Stimulated activated CD8-positive, alpha-beta memory T cell treated with anti-CD3 and anti-CD28 coated beads, Interleukin-15, amount 100 ng/mL, for 48 hours (primary cell): ENCODE results near the gene KRT81.
"Not testable (repeated sequence)": the region's sequence is repeated elsewhere in the genome, so short reads cannot be mapped to it uniquely, and the experiment has no call there.

ENCODE experiments used
- DNase-seq, 2 donors: peaks; one replicate each; pipeline ENCODE4 v3.0.0-alpha.2; 2020; ENCODE audit warnings: low read depth in 2 of 2

KRT81 gene

DNA sequence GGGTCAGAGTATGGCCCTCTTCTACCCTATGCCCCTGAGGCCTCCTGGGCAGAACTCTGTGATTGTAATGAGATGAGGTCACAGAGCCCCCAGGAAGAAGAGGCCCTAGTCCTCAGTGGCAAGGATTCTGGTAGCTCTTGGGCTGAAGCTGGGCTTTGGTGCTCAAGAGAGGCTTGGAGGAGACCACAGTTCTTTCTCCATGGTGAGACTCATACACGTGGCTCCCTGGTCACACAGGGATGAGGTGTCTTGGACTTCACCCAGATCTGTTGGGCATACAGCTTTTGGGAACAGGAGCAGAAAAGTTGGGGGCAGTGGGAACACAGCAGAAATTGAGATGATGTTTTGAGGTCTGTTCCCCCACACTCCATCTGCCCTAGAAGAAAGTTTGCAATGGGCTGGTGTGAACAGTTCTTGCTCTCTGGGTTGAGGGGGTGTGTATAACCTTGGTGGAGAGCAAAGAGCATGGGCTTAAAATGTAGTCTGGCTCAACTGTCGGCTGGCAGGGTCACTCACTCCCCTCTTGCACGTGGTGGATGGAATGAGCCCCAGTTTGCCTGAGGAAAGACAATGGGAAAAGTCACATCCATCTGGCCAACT is 16.7 kb downstream of the KRT81 start, which contains the start of gene KRT86:
TSS of gene KRT86 (plus strand) at position 125 of the 600 bp plus-strand sequence. CDS start 27,272 bp downstream, outside the sequence.
- DNase-seq: no peak

DNA sequence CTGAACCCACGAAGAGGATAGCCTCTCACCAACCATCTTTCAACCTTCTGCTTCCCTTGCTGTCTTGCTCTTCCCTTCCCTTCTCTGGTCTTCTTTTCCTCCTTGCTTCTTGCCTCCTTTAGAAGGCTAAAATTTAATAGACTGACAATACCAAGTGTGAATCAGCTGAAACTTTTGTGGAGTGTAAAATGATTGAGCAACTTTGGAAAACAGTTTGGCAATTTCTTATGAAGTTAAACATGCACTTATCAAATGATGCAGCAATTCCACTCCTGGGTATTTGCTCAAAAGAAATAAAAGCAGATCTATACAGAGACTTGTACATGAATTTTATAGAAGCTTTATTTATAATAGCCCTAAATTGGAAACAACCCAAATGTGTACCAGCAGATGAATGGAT is 20.2 kb downstream of the KRT81 start:
- DNase-seq: no peak

DNA sequence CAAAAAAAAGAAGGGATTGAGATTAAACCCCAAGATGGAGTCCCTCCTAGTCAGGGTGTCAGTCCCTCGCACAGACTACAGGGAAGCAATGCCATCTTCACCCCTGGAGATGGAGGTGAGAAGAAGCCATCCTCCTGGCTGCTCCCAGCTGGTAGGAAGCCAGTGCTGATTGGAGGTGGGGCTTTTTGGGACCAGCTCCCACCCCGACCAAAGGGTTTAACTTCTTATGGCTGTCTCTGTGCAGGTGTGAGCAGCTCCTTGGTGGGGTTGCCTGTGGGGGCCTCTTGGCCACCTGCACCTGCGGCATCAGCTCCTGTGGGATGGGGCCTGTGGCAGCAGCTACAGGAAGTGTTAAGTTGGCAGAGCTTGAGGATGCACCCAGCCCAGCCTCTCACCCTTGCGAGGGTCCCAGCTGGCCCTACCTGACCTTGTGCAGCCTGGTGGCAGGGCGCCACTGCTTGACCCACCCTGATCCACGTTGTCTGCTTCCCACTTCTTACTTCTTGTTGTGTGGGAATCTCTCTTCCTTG is 20.7 kb downstream of the KRT81 start:
- DNase-seq: no peak

DNA sequence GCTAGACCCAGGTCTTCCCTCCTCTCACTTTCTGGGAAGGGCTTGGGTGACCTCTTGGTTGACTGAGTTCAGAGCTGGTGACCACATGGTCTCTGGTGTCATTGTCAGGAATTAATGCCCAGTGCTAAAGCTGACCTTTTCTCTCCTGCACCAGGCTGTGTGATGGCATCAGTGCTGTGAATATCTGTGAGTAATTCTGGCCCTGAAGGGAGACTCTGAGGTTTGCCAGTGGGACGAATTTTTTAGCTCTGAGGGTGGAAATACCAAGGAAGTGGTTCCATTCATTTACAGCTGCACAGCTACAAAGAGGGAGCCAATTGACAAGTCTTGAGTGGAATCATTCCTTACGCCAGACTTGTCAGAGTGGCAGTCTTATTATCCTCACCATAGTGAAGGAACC is 23.1 kb downstream of the KRT81 start:
- DNase-seq: no peak

DNA sequence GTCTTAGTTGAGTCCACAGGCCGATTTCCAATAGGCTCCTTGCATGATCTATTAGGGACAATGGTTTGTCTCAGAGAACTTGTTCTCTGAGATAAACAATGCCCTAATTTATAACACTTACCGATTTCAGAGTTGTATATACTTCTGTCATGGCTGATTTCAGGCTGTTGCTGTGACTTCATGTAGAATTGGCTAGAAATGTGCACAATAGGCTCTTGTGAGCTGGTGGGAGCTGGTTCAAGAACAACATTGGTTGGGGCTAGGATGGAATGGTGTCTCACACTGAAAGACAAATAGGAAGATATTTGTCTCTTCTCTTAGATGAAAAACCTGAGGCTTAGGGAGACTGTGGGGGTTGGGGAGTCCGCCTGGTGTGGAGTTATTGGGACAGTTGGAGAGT is 23.6 kb downstream of the KRT81 start:
- DNase-seq: no peak

DNA sequence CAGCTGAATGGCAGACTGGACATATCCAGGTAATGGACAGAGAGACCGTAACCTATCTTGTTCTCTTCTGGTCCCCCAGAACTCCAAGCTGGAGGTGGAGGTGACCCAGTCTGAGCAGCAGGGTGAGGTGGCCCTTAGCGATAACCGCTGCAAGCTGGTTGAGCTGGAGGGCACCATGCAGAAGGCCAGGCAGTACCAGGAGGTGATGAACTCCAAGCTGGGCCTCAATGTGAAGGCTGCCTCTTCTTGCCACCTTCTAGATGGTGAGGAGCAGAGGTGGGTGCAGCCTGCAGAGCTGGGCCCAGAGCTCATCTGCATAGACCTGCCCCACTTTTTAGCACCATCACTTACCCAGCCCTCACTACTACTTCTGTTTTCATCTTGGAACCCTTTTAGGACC is 24.1 kb downstream of the KRT81 start:
- no peak for DNase-seq

DNA sequence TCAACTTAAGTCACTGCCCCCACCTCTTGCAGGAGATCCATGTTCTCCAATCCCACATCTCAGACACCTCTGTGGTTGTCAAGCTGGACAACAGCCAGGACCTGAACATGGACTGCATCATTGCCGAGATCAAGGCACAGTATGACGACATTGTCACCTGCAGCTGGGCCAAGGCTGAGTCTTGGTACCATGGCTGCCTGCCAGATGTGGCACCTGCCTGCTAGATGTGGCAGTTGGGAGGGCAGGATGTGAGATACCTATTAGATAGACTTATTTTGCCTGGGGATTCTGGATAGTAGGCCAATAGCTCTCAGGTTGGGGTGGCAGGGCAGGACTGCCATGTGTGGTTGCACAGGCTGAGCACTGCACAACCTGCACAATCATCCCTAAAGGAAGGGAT is 24.8 kb downstream of the KRT81 start:
- DNase-seq: no peak

DNA sequence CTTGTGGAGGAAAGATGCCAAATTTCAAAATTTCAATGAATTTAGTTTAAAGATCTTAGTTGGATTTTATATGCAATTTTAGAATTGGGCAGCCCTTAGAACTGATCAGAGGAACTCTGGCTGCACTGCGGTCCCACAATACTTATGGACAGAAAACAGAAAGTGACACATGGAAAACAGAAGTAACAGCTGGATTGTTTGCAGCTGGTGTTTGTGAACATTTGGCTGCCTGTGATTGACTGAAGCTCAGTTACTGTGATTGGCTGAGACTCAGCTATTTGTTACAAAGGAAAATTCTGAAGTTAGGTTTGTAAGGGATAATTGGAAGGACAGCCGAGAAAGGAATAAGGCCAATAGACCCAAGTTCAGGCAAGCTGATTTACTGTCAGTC is 26.9 kb downstream of the KRT81 start:
- DNase-seq: no peak

DNA sequence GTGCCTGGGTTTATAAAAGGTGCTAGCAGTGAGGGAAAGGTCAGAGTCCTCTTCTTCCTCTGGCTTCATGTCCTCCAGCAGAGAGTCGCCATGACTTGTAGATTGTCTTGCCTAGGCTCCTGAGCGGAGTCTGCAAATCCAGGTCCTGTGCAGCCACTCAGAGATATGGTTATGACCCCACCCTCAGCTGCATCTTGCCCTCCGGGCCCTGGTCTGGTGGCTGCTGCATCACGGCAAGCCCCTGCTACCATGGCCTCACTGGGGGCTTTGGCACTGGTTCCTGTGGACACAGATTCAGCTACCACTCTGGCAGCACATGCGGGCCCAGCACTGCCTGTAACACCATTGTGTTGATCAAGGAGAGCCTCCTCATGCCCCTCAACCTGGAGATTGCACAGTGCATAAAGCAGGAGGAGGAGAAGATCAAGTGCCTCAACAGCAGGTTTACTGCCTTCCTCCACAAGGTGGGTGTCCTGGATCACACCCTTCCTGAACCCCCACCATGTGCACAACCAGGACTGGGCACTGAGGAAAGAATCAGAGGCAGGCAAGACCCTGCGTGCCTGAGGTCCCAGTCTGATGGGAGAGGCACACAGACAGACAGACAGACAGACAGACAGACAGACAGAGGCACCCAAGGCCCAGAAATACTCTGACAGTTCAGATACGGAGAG is 27.4 kb downstream of the KRT81 start:
- no peak for DNase-seq

DNA sequence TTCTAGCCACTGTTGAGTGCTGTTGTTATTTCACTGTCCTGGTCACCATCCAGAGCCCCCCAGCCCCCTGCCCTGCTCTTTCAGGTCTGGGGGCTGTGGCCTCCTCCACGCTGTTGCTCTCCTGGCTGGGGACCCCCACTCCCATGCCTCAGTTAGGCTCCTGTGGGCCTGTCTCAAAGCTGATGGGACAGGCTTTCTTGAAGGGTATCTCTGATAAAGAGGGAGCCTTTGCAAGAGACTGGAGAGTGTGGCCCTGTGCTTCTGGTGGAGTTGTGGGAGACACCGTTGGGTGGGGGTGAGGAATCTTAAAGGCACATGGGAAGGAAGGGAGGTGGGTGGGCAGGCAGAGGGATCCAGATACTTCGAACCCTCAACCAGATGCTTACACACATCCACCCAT is 29.0 kb downstream of the KRT81 start:
- no peak for DNase-seq

DNA sequence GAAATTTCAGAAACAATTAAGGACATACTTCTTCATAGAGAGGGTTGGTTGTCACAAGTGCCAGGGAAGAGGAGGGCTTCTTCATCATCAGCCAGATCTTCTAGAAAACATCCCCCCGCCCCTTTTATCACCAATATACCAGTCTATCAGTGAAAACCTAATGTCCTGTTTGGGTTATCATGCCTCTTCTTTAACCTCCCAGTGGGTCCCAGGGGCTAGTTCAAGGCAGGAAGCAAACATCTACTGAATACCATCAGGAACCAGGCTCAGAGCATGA is 30.2 kb downstream of the KRT81 start:
- no peak for DNase-seq

DNA sequence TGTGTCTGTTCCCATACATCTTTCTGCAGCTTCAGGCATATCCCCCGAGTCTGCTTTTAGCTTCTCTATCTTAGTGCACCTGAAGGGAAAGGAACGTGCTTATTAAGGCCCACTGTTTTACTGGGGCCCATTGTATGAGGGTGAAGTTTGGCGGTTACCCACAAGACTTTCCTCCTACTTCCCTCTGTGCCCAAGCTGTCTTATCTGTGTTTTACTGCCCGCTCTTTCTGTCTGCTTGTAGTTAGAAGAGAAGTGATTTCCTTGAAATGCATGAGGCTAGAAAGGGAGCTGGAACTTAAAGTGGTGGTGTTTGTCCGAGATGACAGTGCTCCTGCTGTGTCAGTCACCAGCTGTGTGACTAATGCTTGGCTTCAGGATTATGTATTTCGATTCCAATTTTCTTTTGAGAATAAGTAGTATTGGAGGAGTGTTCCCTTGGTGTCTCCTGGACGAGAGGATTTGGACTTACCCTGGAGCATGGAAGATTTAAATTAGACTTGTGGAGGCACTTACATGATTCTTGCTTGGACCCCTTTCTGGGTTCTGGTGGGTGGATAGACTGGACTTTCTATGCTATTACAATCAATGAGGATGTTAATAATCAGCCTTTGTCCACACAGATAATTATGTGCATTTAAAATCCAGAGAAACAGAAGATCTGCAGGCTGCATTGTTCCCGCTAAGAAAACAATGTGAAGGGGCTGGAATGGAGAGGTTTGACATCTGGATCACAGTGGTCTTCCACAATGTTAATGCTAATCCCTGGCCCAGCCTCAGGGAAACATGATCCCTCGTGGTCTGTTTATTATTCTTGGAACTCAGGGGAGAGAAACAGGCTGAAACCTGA is 30.8 kb downstream of the KRT81 start:
- no peak for DNase-seq

DNA sequence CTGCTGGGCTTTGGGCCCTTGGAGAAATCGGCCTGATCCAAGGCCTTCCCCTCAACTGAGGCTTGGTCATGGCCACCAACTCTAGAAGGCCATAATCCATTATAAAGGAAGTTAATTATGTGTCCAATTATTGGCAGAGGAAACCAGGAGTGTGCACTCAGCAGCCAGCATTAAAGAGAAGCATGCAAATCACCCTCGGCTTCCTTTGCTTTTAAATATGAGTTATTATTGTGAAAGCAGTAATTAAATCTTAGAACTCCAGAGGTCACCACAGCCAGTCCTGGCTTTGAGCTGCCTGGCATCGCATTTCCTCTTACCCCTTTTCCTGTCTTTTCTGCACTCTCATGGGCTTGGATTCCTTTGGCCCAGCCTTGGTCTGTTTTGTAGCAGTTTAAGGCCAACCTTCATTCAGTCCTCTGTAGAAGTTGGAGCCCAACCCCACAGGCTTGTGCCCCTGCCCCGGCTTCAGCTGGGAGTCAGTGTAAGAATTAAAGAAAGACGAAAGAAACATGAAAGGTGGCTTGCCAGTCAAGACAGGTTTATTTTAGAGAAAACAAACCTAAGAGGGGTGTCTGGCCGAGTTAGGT is 31.6 kb downstream of the KRT81 start:
- DNase-seq: no peak

DNA sequence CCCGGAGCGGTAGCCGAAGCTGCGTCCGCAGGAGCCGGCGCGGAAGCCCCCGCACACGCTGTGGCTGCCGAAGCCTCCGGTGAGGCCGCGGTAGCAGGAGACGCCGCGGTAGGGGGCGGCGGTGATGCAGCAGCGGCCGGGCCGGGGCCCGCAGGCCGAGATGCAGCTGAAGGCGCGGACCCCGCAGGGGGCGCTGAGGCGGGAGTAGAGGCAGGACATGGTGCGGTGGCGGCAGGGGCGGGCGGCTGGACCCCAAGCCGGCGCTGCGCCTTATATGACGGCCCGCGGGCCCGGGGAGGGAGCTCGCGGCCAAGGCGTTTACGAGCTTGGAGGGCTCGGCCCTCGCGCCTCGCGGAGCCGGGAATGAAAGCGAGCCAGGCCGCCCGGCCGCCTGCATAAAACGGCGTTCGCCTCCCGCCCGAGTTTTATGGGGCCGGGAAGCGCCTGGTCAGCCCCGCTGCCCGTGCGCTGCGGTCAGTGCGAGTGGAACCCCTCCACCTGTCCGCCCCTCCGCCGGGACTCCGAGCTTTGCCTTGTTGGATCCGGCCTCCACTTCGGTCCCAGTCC is 32.9 kb downstream of the KRT81 start:
- no peak for DNase-seq

DNA sequence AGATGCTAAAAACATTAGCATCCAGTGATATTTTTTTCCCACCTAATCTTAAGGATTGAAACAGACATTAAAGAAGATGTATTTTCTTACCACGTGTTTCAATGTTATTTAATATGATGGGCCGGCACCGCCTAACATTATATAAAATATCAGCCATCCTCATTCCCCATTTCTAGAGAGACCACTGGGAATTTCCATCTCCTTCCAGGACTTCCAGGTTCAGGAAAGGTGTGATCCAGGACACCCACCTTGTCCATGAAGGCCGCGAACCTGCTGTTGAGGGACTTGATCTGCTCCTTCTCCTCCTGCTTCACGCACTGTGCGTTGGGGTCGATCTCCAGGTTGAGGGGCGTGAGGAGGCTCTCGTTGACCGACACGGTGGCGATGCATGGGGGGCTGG is 33.4 kb downstream of the KRT81 start:
- DNase-seq: not testable (repeated sequence)

DNA sequence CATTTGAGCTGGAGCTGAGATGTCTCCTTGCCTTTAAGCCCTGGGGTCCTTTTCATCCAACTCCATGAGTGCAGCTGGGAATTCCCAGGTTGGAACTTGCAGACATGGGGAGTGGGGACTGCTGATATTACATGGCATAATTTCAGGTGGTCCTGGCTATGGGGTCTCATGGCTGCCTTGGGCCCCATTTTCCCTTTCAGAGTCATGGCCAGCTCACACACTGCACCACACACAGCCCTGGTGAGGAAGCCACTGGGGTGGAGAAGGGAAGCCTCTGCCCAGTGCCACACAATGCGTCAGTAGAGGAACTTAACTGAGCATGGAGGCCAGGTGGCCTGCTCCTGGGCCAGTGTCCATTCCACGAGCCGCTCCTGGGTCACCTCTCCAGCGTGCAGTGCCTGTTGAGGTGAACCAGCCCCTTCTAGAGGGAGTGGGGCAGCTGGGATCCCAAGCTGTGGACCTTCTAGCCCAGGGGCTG is 34.2 kb downstream of the KRT81 start:
- DNase-seq: no peak

DNA sequence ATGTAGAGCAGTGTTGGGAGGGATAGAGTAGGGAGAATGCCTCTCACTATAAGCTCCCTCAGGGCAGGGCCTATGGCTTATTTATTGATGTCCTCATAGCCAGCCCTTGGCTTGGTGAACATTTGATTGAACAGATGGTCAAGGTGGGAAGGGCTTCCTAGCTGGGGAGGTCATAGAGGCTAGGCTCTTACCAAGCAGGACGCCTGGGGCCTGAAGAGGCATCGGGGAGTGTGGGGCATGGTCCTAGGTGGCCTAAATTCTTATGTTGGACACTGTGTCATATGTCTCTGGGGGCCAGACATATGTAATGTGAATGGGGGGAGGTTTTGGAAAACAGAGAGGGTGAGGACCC is 34.8 kb downstream of the KRT81 start:
- no peak for DNase-seq

DNA sequence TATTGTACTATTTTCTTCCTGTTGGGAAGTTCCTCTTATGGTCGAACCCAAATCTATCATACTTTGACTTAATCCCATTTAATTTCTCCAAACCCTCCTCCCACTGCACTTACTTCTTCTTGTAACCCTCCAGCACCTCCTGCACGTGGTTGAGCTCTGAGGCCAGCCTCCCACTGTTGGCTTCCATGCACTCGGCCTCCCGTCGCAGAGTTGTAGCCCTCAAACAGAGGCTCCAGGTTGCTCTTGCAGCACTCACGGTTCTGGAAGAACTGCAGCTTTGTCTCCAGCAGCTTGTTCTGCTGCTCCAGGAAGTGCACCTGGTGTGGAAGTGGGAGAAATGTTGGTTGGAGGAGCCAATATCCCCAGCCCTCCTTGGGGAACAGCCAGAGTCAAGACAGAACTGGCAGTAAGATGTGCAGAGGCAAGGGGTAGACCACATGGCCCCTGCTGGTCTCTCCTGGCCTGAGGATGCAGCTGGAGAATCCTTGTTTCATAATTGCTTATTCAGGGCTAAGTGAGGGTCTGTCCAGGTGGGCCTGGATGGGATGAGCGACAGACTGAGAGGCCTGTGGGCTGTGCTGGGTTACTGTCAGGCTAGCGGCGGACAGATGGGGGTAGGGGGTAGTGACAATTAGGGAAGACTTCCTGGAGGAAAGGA is 35.3 kb downstream of the KRT81 start:
- DNase-seq: no peak

DNA sequence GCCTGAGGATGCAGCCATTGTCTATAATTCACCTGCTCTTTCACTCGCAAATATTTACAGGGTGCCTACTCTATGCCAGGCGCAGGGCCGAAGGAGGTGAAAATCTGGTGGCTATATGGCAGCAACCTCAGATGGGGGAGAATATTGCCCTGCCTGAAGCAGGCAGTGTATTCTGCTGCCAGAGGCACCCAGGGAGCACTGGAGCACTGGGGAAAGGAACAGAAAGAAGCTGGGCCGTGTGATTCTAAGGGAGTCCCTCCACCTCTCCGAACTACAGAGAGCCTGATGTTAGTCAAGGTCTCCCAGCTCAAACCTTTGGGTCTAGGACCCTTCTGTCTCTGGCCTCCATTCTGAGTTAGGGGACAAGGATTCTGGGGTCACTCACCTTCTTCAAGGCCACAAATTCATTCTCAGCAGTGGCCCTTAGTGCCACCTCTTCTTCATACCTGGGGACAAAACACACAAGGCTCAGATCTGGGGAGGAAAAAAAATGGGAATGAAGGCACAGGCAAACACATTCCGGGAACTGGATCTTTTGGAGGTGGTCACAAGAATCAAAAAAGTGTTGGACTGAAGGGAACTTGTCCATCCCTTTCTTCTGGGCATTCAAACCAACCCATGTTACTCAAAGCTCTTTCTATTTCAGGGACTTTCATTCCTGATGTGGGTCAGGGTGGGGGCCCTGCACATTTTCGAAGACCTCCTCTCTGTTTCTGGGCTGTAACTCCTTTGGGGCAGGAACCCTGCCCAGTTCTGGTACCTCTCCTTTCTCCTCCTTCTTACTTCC is 36.2 kb downstream of the KRT81 start:
- DNase-seq: no peak

DNA sequence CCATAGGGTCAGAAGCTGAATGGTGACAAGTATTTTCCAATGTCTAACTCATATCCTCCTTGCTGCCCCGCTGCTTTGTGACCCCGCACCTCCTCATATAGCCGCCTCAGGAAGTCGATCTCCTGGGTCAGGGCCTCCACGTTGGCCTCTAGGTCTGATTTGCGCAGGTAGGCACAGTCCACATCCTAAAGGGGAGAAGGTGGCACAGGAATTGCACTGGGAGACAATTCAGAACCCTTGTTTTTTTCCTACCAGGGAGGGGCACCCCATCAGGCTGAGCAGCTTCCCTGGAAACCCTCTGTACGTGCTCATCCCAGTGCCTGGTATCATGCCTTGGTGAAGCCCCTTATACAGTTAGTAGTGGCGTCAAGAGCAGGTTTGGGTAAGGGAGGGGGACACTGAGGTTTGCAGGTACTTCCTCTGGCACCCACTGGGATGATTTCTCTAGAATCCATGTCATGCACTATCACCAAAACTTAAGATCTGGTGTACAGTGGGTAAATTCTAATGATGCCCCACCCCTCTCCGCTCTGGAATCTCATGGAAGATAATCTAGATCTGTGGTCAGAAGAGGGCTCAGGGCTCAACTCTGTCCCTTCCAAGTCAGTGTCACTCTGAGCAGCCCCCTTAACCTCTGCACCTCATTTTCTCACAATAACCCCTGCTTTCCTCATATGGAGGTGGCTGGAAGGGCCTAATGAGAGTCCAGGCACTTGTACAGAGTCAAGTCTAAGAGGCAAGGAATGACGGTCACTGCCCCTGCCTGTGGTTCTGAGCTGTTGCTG is 37.0 kb downstream of the KRT81 start:
- no peak for DNase-seq
